Erythroblast (primary cell): ENCODE results near the gene TRIM25.

ENCODE experiments used
- DNase-seq, 2 experiments: peaks; one replicate each; lab custom pipeline; 2025; lab: John Stamatoyannopoulos, UW
- GATA1 ChIP-seq: IDR thresholded peaks from 2 replicates; pipeline ENCODE4 v1.6.1; 2011; ENCODE audit warnings: low read depth, mild to moderate bottlenecking, control low read depth, low read length, moderate library complexity
- POLR2A ChIP-seq: IDR thresholded peaks from 2 replicates; pipeline ENCODE4 v1.6.1; 2011; ENCODE audit warnings: mild to moderate bottlenecking, low read length

TRIM25 gene

GRCh38 chr17:56934280-56934679 lies 20.4 kb upstream of the TRIM25 start:
- TF ChIP-seq GATA1, result no peak
- TF ChIP-seq POLR2A, result no peak
- no peak for DNase-seq

GRCh38 chr17:56933868-56934267 lies 20.0 kb upstream of the TRIM25 start:
- no peak for TF ChIP-seq POLR2A
- no peak for TF ChIP-seq GATA1
- DNase-seq, result no peak

GRCh38 chr17:56933151-56933745 lies 19.4 kb upstream of the TRIM25 start:
- no peak for DNase-seq
- TF ChIP-seq POLR2A, result no peak
- TF ChIP-seq GATA1, result no peak

GRCh38 chr17:56930739-56931337 lies 17.0 kb upstream of the TRIM25 start:
- no peak for DNase-seq
- TF ChIP-seq GATA1, result no peak
- TF ChIP-seq POLR2A, result no peak

GRCh38 chr17:56929362-56929969 lies 15.6 kb upstream of the TRIM25 start:
- TF ChIP-seq GATA1, result no peak
- TF ChIP-seq POLR2A, result no peak
- peak; percentile 19 to 55 for DNase-seq

GRCh38 chr17:56928586-56928985 lies 14.7 kb upstream of the TRIM25 start:
- DNase-seq, result no peak
- TF ChIP-seq POLR2A (no peak), GATA1 (no peak)

GRCh38 chr17:56926704-56927103 lies 12.9 kb upstream of the TRIM25 start:
- TF ChIP-seq GATA1 (no peak), POLR2A (no peak)
- DNase-seq, result no peak

- TF ChIP-seq POLR2A (no peak), GATA1 (no peak)
- no peak for DNase-seq
These were observed 12.4 kb upstream of the TRIM25 start for GRCh38 chr17:56926270-56926669.

- no peak for TF ChIP-seq POLR2A
- TF ChIP-seq GATA1, result no peak
These were observed 11.2 kb upstream of the TRIM25 start for GRCh38 chr17:56925088-56925487.

GRCh38 chr17:56919717-56920116 lies 5.9 kb upstream of the TRIM25 start:
- no peak for DNase-seq
- TF ChIP-seq POLR2A (no peak), GATA1 (no peak)

More at GRCh38 chr17:56925088-56925487, 11.2 kb upstream of the TRIM25 start:
- DNase-seq, result no peak

- no peak for TF ChIP-seq GATA1
- no peak for TF ChIP-seq POLR2A
- peak in 1 of 2 experiments; percentile 54 for DNase-seq
These were observed 5.1 kb upstream of the TRIM25 start for GRCh38 chr17:56918916-56919315.

- TF ChIP-seq GATA1 (no peak), POLR2A (no peak)
- DNase-seq, result peak in 1 of 2 experiments; percentile 35
These were observed 3.9 kb upstream of the TRIM25 start for GRCh38 chr17:56917559-56918296.

- peak; percentile 47 to 67 for DNase-seq
- TF ChIP-seq POLR2A, result no peak
- TF ChIP-seq GATA1, result no peak
These were observed 878 bp upstream of the TRIM25 start for GRCh38 chr17:56914581-56915273.
